ENCODE results near the gene ZKSCAN2.
A peak's percentile ranks its signal among the peaks of the same experiment; 100 is the strongest.

ZKSCAN2 gene

GRCh38 chr16:25257470-25257955, at the start of gene ZKSCAN2:
Gene ZKSCAN2, minus strand, starts transcription at chr16:25257845. Its CDS starts 718 bp downstream, at chr16:25257127.
- Histone ChIP-seq H3K4me2 (peak within 1 kb of the TSS; percentile 96), H3K27me3 (no peaks in the 10 kb centered on the region), H3K4me1 (peaks cover 35% of the 10 kb centered on the region), H4K20me1 (peaks cover 65% of the 10 kb centered on the region), H3K4me3 (peak within 1 kb of the TSS; percentile 85), H3K27ac (peak within 1 kb of the TSS; percentile 99), H3K9ac (peak within 1 kb of the TSS; percentile 98), H3K9me3 (no peaks in the 10 kb centered on the region), H3K36me3 (peaks cover 56% of the 10 kb centered on the region)
- no peak for TF ChIP-seq Cebpa-rat (IDR thresholded peaks at IDR 0.05)

DNA sequence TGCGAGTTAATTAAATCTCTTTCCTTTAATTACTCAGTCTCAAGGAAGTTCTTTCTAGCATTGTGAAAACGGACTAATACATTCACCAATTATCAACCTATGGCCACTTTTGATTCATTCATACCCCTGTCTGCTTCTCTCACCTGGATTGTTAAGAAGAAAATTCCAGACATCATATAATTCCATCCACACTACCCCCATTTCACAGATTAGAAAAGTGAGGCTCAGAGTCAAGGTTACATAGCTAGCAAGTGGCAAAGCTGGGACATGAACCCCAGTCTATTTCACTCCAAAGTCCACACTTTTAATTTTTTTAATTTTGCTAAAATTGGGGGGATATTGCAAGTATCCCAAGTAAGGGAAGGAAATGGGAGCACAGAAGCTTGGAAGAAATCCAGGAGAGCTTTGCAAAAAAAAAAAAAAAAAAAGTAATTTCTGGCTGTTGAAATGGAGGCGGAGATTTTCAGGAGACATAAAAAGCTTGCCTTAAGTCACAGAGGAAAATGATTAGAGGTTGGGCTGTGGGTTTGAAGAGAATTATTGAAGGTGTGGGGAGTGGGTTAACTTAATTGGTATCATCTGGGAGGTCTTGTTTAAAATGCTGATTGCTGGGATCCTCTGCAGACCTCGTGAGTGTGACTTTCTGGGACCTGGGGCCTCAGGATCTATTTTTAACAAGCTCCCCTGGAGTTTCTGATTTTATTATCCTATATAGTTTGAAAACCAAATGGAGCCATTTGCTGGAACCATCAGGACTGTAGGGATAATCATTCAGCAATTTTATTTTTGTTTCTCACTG, 42.3 kb upstream of the ZKSCAN2 start:
- H3K4me3 ChIP-seq = no peak overlapping the region
- H3K9ac ChIP-seq = no peak overlapping the region
- H3K9me3 ChIP-seq = peaks cover 11% of the 10 kb centered on the region
- no peaks in the 10 kb centered on the region for H3K36me3 ChIP-seq
- peaks cover 48% of the 10 kb centered on the region for H3K4me1 ChIP-seq
- no peaks in the 10 kb centered on the region for H3K27me3 ChIP-seq
- H3K27ac ChIP-seq = no peak overlapping the region
- TF ChIP-seq Cebpa-rat (IDR thresholded peaks at IDR 0.05) = no peak
- H3K4me2 ChIP-seq = peak overlapping the region; percentile 20; the same call in 1 of the 2 replicates
- no peaks in the 10 kb centered on the region for H4K20me1 ChIP-seq

DNA sequence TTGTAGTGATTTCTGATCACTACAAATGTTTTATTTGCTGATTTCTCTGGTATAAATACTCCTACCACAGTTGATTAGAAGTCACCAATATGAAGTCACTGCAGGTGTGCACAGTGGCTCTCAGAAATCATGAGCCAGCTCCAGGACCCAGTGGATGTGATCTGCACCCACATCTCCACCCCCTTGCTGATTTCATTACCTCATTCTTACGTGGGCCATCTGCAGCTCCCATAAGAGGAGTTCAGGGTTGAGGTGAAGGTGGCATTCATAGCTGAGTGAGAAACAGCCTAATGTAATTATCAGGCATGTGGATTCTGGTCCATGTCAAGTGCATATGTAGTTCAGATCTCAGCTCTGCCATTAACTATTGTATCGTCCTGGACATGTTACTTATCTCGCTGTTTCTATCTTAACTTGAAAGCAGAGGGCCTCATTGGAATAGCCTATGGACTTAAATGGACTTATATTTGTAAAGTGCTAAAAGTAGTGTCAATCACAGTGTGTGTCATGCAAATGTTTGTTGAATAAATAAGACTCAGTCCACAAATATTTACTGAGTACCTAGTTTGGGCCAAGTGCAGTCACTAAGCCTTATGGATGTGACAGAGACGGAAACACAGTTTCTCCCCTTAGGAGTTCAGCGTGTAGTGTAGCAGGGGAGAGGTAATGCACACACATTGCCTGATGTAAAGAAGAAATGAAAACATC, 40.7 kb upstream of the ZKSCAN2 start:
- 0 out of 2 replicates have a peak, but pooled peaks cover under 1% of the 10 kb centered on the region for H3K36me3 ChIP-seq
- peak overlapping the region; percentile 79 for H3K4me2 ChIP-seq
- H3K4me1 ChIP-seq = peaks cover 48% of the 10 kb centered on the region
- no peak for TF ChIP-seq Cebpa-rat (IDR thresholded peaks at IDR 0.05)
- no peaks in the 10 kb centered on the region for H3K27me3 ChIP-seq
- H3K4me3 ChIP-seq = no peak overlapping the region
- peaks cover 8% of the 10 kb centered on the region for H3K9me3 ChIP-seq
- H4K20me1 ChIP-seq = no peaks in the 10 kb centered on the region
- no peak overlapping the region for H3K9ac ChIP-seq
- peak overlapping the region; percentile 92 for H3K27ac ChIP-seq

GRCh38 chr16:25297151-25297787, 39.6 kb upstream of the ZKSCAN2 start:
- peaks cover 18% of the 10 kb centered on the region for H3K9me3 ChIP-seq
- H4K20me1 ChIP-seq = no peaks in the 10 kb centered on the region
- peaks cover 48% of the 10 kb centered on the region for H3K4me1 ChIP-seq
- peak overlapping the region; percentile 92 for H3K27ac ChIP-seq
- TF ChIP-seq Cebpa-rat (IDR thresholded peaks at IDR 0.05) = no peak
- H3K4me2 ChIP-seq = peak overlapping the region; percentile 79
- peak overlapping the region; percentile 27; the same call in 1 of the 2 replicates for H3K4me3 ChIP-seq
- H3K27me3 ChIP-seq = no peaks in the 10 kb centered on the region
- H3K9ac ChIP-seq = peak overlapping the region; percentile 69
- peaks cover 10% of the 10 kb centered on the region; the same call in 1 of the 2 replicates for H3K36me3 ChIP-seq

GRCh38 chr16:25291580-25291979, 33.9 kb upstream of the ZKSCAN2 start:
- no peak overlapping the region for H3K4me2 ChIP-seq
- no peak overlapping the region for H3K4me3 ChIP-seq
- H3K27ac ChIP-seq = 0 out of 2 replicates have a peak overlapping the region, but pooled peaks have one; percentile 13
- peaks cover 13% of the 10 kb centered on the region for H3K4me1 ChIP-seq
- peaks cover 34% of the 10 kb centered on the region for H3K9me3 ChIP-seq
- peaks cover 20% of the 10 kb centered on the region; the same call in 1 of the 2 replicates for H3K36me3 ChIP-seq
- H3K27me3 ChIP-seq = no peaks in the 10 kb centered on the region
- TF ChIP-seq Cebpa-rat (IDR thresholded peaks at IDR 0.05) = no peak
- no peak overlapping the region for H3K9ac ChIP-seq
- H4K20me1 ChIP-seq = no peaks in the 10 kb centered on the region

DNA sequence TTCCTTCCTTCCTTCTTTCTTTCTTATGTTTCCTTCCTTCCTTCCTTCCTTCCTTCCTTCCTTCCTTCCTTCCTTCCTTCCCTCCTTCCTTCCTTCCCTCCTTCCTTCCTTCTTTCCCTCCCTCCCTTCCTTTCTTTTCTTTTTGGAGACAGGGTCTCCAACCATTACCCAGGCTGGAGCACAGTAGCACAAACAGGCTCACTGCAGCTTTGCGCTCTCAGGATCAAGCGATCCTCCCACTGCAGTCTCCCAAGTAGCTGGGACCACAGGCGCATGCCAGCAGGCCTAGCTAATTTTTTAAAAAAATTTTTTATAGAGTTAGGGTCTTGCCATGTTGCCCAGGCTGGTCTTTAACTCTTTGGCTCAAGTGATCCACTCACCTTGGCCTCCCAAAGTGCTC, 31.8 kb upstream of the ZKSCAN2 start:
- Histone ChIP-seq H3K27ac (no peak overlapping the region), H3K4me1 (no peaks in the 10 kb centered on the region), H3K27me3 (no peaks in the 10 kb centered on the region), H4K20me1 (no peaks in the 10 kb centered on the region), H3K4me3 (no peak overlapping the region), H3K36me3 (peaks cover 20% of the 10 kb centered on the region; the same call in 1 of the 2 replicates), H3K9ac (no peak overlapping the region), H3K4me2 (no peak overlapping the region), H3K9me3 (peaks cover 32% of the 10 kb centered on the region)
- TF ChIP-seq Cebpa-rat (IDR thresholded peaks at IDR 0.05) = no peak

GRCh38 chr16:25279491-25279890, 21.8 kb upstream of the ZKSCAN2 start:
- no peak overlapping the region for H3K9ac ChIP-seq
- TF ChIP-seq Cebpa-rat (IDR thresholded peaks at IDR 0.05) = no peak
- no peak overlapping the region for H3K4me3 ChIP-seq
- 0 out of 2 replicates have a peak, but pooled peaks cover 6% of the 10 kb centered on the region for H4K20me1 ChIP-seq
- H3K27ac ChIP-seq = no peak overlapping the region
- H3K4me2 ChIP-seq = no peak overlapping the region
- no peaks in the 10 kb centered on the region for H3K36me3 ChIP-seq
- peaks cover 19% of the 10 kb centered on the region; the same call in 1 of the 2 replicates for H3K9me3 ChIP-seq
- no peaks in the 10 kb centered on the region for H3K4me1 ChIP-seq
- H3K27me3 ChIP-seq = no peaks in the 10 kb centered on the region

DNA sequence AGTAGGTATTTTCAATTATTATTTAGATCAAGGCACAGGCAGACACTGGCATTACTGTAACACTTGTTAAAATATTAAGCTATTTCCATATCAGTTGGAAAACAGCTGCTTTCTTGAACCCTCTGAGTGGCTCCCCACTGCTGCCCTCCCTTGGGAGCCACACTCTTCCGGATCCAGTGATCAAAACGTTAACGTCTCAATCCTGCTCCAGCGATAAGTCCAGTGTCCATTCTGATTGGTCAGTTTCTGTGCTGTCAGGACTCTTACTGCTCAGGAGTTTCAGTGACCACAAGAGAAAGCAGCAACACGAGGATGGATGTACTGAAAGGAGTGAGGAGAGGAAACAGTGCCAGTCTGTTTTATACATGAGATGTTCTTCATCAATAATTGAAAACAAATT, 13.8 kb upstream of the ZKSCAN2 start:
- Histone ChIP-seq H3K4me1 (peaks cover 9% of the 10 kb centered on the region; the same call in 1 of the 2 replicates), H3K27me3 (no peaks in the 10 kb centered on the region), H3K4me3 (no peak overlapping the region), H4K20me1 (peaks cover 58% of the 10 kb centered on the region), H3K36me3 (peaks cover 44% of the 10 kb centered on the region), H3K4me2 (no peak overlapping the region), H3K27ac (no peak overlapping the region), H3K9ac (no peak overlapping the region), H3K9me3 (peaks cover 6% of the 10 kb centered on the region; the same call in 1 of the 2 replicates)
- TF ChIP-seq Cebpa-rat (IDR thresholded peaks at IDR 0.05) = no peak

GRCh38 chr16:25270577-25270976, 12.9 kb upstream of the ZKSCAN2 start:
- Histone ChIP-seq H3K9ac (no peak overlapping the region), H4K20me1 (peaks cover 67% of the 10 kb centered on the region), H3K4me2 (no peak overlapping the region), H3K4me1 (peaks cover 9% of the 10 kb centered on the region; the same call in 1 of the 2 replicates), H3K36me3 (peaks cover 52% of the 10 kb centered on the region), H3K4me3 (no peak overlapping the region), H3K9me3 (peaks cover 6% of the 10 kb centered on the region; the same call in 1 of the 2 replicates), H3K27ac (no peak overlapping the region), H3K27me3 (no peaks in the 10 kb centered on the region)
- TF ChIP-seq Cebpa-rat (IDR thresholded peaks at IDR 0.05) = no peak

Measured in BLaER1 (cell line).